NB4 (cell line): Measurements from ENCODE around the gene KRTAP5-8.

Experiments used
- CTCF ChIP-seq: IDR thresholded peaks from one replicate; pipeline ENCODE4 v1.5.1; 2012; ENCODE audit warnings: low read depth, low read length
- TF ChIP-seq, protein P1 (sequence below): IDR thresholded peaks from 2 replicates; pipeline ENCODE4 v1.6.1; 2011; ENCODE audit warnings: low read depth, low read length

DNA sequence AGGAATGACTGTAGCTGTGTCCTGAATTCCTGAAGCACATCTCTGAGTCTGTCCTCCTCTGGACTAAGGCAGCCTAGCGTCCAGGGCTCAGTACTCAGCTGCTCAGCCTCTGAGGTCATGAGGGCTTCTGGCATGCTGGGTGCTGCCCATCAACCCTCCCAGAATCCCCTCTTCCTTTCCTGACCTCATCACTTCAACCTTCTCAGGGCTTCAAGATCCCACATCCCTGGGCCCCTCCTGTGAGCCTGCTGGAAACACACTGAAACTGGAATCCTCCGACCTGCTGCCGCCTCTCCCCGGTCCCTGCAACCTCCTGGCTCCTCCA is 803 bp downstream of the KRTAP5-8 start:
- TF ChIP-seq, protein P1, sequence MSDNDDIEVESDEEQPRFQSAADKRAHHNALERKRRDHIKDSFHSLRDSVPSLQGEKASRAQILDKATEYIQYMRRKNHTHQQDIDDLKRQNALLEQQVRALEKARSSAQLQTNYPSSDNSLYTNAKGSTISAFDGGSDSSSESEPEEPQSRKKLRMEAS, result no peak
- TF ChIP-seq CTCF, result no peak
